ENCODE data around the gene ZNF200. TPM values are rescaled to one million over a fixed set of nuclear protein-coding genes. Genes with fewer than 3 reads are reported as not detected.
"Not testable (repeated sequence)": the region's sequence is repeated elsewhere in the genome, so short reads cannot be mapped to it uniquely, and the experiment has no call there.

Gene ZNF200
- total RNA-seq, 1 donor from 2014 or later, result 15.8 TPM

- Mint-ChIP-seq H3K27me3 (ENCODE audit: insufficient read depth) (peaks cover 44% of the 10 kb centered on the region), H3K4me3 (peak overlapping the region; percentile 73), H3K9me3 (peaks cover 20% of the 10 kb centered on the region), H3K4me1 (ENCODE audit: low read depth) (peaks cover 41% of the 10 kb centered on the region), H3K36me3 (ENCODE audit: low read depth) (peaks cover 2% of the 10 kb centered on the region), H3K27ac (peak overlapping the region; percentile 85)
- intact Hi-C loops (cut with micrococcal nuclease), result loop anchor here (2.0 to 10.0 kb wide), 5 partner anchors 37 to 311 kb away; partner anchors contain the start of genes CLUAP1, TIGD7, ZNF174 and ZNF263
- no peak for DNase-seq (ENCODE audit: low spot score)
Observed at GRCh38 chr16:3189869-3190268, 45.1 kb downstream of the ZNF200 start.

DNA sequence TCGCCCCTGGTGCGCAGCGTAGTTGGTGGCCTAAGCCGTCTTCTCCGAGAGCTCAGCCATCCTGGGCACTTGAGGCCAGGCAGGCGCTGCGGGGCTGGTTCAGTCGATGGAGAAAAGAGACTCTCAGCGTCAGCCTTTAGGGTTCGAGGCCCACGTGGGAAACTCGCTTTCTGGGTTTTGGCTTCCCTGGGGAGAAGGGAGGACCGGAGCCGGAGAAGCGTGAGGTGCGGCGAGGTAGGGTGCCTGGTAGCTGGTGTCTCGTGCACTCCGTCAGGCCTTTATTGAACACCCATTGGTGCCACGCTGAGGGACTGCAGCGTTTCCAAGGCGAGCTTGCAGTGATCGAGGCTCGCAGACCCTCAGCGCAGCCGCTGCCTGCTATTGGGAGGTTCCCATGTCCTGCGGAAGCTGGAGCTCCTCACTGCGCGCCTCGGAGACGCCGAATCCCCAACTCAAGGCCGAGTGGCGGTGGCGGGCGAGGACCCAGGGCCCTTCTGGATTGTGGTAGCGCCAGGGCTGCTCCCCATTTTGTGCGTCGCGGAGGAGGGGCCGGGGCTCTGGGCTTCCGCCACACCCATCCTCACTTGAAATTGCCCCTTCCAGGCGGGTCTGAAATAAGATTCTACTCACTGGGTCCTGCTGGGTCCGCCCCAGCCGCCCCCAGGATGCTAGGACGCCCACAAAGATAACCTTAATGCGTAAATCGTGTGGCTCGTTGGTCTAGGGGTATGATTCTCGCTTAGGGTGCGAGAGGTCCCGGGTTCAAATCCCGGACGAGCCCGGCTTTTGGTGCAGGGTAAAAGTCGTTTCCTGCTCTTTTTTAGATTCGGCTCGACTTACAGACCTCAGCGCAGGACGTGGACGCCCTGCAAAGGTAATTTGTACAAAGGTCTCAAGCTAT lies 45.8 kb downstream of the ZNF200 start:
- DNase-seq (ENCODE audit: low spot score), result no peak
- Mint-ChIP-seq H3K27ac (peak overlapping the region; percentile 85), H3K4me1 (ENCODE audit: low read depth) (peaks cover 44% of the 10 kb centered on the region), H3K27me3 (ENCODE audit: insufficient read depth) (peaks cover 46% of the 10 kb centered on the region), H3K36me3 (ENCODE audit: low read depth) (peaks cover 4% of the 10 kb centered on the region), H3K4me3 (peak overlapping the region; percentile 73), H3K9me3 (peaks cover 15% of the 10 kb centered on the region)
- intact Hi-C loops (cut with micrococcal nuclease), result loop anchor here (2.0 to 10.0 kb wide), 4 partner anchors 38 to 312 kb away; partner anchors contain the start of genes CLUAP1, ZNF174, ZNF263 and ZSCAN32

DNA sequence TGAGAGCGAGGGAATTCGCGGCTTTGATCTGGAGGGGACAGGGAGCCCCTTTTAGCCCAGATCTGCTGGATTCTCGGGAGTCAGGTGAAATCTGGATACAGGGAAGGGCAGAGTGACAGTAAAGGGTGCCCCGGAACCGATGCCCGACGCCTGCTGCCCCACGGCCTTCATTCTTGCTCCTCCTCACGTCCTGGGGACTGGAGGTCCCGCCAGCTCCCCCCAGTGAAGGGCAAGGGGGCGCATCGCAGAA lies 46.4 kb downstream of the ZNF200 start:
- H3K27ac Mint-ChIP-seq, result no peak overlapping the region
- H3K4me1 Mint-ChIP-seq (ENCODE audit: low read depth), result peaks cover 49% of the 10 kb centered on the region
- peaks cover 52% of the 10 kb centered on the region for H3K27me3 Mint-ChIP-seq (ENCODE audit: insufficient read depth)
- DNase-seq (ENCODE audit: low spot score), result no peak
- peak overlapping the region; percentile 73 for H3K4me3 Mint-ChIP-seq
- intact Hi-C loops (cut with micrococcal nuclease), result loop anchor here (2.0 to 10.0 kb wide), 4 partner anchors 39 to 312 kb away; partner anchors contain the start of genes CLUAP1, ZNF174, ZNF263 and ZSCAN32
- H3K9me3 Mint-ChIP-seq, result peaks cover 16% of the 10 kb centered on the region
- H3K36me3 Mint-ChIP-seq (ENCODE audit: low read depth), result peaks cover 7% of the 10 kb centered on the region

DNA sequence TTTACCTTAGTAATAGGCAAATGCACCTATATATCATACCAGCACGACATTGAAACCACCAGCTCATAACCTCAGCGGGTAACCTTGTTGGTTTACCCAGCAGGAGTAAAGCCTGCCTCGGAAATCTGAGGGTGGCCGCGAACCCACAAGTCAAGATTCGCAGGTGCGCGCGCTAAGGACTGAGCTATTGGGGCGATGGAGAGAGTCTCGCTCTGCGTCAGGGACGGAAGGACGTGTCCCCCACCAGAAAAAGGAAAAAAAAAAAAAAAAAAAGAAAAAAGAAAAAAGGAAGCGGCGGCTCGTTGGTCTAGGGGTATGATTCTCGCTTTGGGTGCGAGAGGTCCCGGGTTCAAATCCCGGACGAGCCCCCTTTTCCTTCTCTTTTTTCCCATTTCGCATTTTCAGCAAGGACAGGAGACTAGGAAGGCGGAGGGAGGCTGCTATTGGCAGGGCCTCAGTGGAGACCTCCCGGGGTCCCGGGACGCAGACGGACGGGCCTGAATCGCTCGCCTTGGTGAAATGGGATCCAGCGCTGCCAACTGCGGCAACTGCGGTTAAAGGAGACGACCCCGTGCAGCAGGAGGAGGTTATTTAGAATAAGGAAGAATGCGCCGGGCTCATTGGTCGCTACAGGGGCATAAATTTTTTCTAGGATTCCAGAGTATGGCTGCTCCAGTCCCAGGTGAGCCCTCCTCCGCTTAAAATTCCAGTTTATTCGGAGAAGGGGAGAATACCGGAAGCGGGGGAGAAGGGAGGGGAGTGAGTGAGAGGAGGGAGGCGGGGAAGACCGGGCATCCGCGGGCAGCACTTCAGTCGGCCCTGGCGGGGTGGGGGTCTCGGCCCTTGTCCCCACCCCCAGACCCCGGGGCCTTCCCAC lies 46.9 kb downstream of the ZNF200 start, which contains the start of gene OR1F1:
TSS of gene OR1F1 (plus strand) at position 407 of the 877 bp plus-strand sequence.
- H3K27ac Mint-ChIP-seq, result peak within 1 kb of the TSS; percentile 85

DNA sequence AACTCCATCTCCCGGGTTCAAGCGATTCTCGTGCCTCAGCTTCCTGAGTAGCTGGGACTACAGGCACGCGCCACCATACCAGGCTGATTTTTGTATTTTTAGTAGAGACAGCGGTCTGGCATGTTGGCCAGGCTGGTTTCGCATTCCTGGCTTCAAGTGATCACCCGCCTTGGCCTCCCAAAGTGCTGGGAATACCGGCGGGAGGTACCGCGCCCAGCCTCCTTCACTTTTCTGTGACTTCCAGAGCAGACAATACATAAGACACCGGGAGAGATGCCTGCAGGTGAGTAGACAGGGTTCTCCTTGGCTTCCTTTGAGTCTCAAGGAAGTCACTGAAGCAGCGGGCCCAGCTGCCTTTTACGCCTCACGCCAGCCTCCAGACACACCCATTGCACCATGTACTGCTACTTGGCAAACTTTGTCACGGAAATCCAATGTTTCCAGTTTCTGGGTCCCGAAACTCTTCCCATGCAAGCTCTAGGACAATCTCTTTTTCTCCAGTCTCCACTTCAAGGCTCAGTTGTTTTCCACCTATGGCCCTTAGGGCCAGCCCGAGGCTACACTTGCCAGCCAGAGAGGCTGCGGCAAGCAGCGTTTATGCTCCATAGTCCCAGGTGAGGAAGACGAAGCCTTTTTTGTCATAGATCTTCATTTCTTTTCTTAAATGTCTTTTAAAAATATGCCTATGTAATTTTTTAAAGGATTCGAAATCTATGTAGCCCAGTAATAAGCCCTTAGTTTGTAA lies 47.8 kb downstream of the ZNF200 start:
- peaks cover 60% of the 10 kb centered on the region for H3K4me1 Mint-ChIP-seq (ENCODE audit: low read depth)
- peaks cover 17% of the 10 kb centered on the region for H3K9me3 Mint-ChIP-seq
- intact Hi-C loops (cut with micrococcal nuclease), result loop anchor here (5.0 to 10.0 kb wide), 3 partner anchors 40 to 218 kb away; partner anchors contain the start of genes ZNF174, ZNF263 and ZSCAN32
- H3K4me3 Mint-ChIP-seq, result no peak overlapping the region
- H3K27me3 Mint-ChIP-seq (ENCODE audit: insufficient read depth), result peaks cover 62% of the 10 kb centered on the region
- H3K27ac Mint-ChIP-seq, result no peak overlapping the region
- DNase-seq (ENCODE audit: low spot score), result no peak
- peaks cover 10% of the 10 kb centered on the region for H3K36me3 Mint-ChIP-seq (ENCODE audit: low read depth)

More for the DNA sequence above, 46.9 kb downstream of the ZNF200 start, which contains the start of gene OR1F1:
- H3K4me3 Mint-ChIP-seq, result peak within 1 kb of the TSS; percentile 73
- peaks cover 17% of the 10 kb centered on the region for H3K9me3 Mint-ChIP-seq
- H3K4me1 Mint-ChIP-seq (ENCODE audit: low read depth), result peaks cover 55% of the 10 kb centered on the region
- intact Hi-C loops (cut with micrococcal nuclease), result loop anchor here (2.0 to 10.0 kb wide), 4 partner anchors 39 to 313 kb away; partner anchors contain the start of genes CLUAP1, ZNF174, ZNF263 and ZSCAN32
- peak; percentile 58 for DNase-seq (ENCODE audit: low spot score)
- peaks cover 7% of the 10 kb centered on the region for H3K36me3 Mint-ChIP-seq (ENCODE audit: low read depth)
- H3K27me3 Mint-ChIP-seq (ENCODE audit: insufficient read depth), result peaks cover 56% of the 10 kb centered on the region

DNA sequence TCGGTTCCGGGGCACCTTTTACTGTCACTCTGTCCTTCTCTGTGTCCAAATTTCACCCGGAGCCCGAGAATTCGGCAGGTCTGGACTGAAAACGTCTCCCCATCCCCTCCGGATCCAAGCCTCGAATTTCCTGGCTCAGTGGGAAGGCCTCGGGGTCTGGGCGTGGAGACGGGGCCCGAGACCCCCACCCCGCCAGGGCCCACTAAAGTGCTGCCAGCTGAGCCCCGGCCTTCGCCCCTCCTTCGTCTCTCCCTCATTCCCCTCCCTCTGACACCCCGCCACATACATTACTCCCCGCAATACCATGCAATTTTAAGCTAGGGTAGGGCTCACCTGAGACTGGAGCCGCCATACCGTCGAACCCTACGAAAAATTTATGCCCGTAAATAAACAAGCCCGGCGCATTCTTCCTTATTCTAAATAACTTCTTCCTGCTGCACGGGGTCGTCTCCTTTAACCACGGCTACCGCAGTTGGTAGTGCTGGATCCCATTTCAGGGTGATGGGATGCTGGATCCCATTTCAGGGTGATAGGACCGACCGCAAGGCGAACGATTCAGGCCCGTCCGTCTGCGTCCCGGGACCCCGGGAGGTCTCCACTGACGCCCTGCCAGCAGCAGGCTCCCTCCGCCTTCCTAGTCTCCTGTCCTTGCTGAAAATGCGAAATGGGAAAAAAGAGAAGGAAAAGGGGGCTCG lies 51.4 kb downstream of the ZNF200 start:
- peak overlapping the region; percentile 84 for H3K27ac Mint-ChIP-seq
- intact Hi-C loops (cut with micrococcal nuclease), result loop anchor here (2.0 to 10.0 kb wide), 3 partner anchors 31 to 221 kb away; partner anchors contain the start of genes ZNF174 and ZSCAN32
- H3K27me3 Mint-ChIP-seq (ENCODE audit: insufficient read depth), result peaks cover 65% of the 10 kb centered on the region
- H3K4me3 Mint-ChIP-seq, result peak overlapping the region; percentile 78
- DNase-seq (ENCODE audit: low spot score), result no peak
- peaks cover 17% of the 10 kb centered on the region for H3K9me3 Mint-ChIP-seq
- peaks cover 10% of the 10 kb centered on the region for H3K36me3 Mint-ChIP-seq (ENCODE audit: low read depth)
- H3K4me1 Mint-ChIP-seq (ENCODE audit: low read depth), result peaks cover 33% of the 10 kb centered on the region

- Mint-ChIP-seq H3K36me3 (ENCODE audit: low read depth) (peaks cover 10% of the 10 kb centered on the region), H3K27ac (peak overlapping the region; percentile 94), H3K27me3 (ENCODE audit: insufficient read depth) (peaks cover 68% of the 10 kb centered on the region), H3K9me3 (peaks cover 17% of the 10 kb centered on the region), H3K4me1 (ENCODE audit: low read depth) (peaks cover 28% of the 10 kb centered on the region), H3K4me3 (peak overlapping the region; percentile 83)
- DNase-seq (ENCODE audit: low spot score), result no peak
- intact Hi-C loops (cut with micrococcal nuclease), result loop anchor here (1.0 to 10.0 kb wide), 4 partner anchors 9 to 222 kb away; partner anchors contain the start of genes ZNF174 and ZSCAN32
Observed at GRCh38 chr16:3182608-3183444, 52.1 kb downstream of the ZNF200 start.

GRCh38 chr16:3182293-3182607 lies 52.7 kb downstream of the ZNF200 start:
- H3K9me3 Mint-ChIP-seq, result peaks cover 17% of the 10 kb centered on the region
- peaks cover 67% of the 10 kb centered on the region for H3K27me3 Mint-ChIP-seq (ENCODE audit: insufficient read depth)
- DNase-seq (ENCODE audit: low spot score); H3K36me3 Mint-ChIP-seq (ENCODE audit: low read depth): not testable (repeated sequence)
- peak overlapping the region; percentile 94 for H3K27ac Mint-ChIP-seq
- intact Hi-C loops (cut with micrococcal nuclease), result loop anchor here (1.0 to 10.0 kb wide), 4 partner anchors 8 to 223 kb away; partner anchors contain the start of genes ZNF174 and ZSCAN32
- peaks cover 23% of the 10 kb centered on the region for H3K4me1 Mint-ChIP-seq (ENCODE audit: low read depth)
- H3K4me3 Mint-ChIP-seq, result peak overlapping the region; percentile 83

DNA sequence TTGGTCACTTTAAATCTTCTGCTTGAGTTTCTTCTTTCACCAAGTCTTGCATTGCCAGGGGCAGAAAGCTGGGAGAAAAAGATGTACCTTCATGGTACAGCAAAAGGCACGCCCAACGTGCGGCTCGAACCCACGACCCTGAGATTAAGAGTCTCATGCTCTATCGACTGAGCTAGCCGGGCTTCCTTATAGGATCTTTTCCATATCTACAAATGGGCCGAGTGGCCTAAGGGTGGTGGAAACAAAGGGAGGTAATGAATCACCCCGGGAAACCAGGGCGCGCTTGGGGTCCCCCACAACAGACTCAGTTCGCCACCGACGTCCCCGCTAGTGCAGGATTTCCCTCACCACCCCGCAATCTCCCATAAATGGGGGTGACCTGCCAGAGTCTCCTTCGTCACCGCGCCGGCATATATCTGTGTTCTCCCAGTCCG lies 54.5 kb downstream of the ZNF200 start:
- intact Hi-C loops (cut with micrococcal nuclease), result loop anchor here (10.0 kb wide), 1 partner anchor 224 kb away; the partner anchor contains the start of genes ZNF174 and ZSCAN32
- no peak overlapping the region for H3K4me3 Mint-ChIP-seq
- peaks cover 19% of the 10 kb centered on the region for H3K4me1 Mint-ChIP-seq (ENCODE audit: low read depth)
- peaks cover 7% of the 10 kb centered on the region for H3K36me3 Mint-ChIP-seq (ENCODE audit: low read depth)
- peaks cover 72% of the 10 kb centered on the region for H3K27me3 Mint-ChIP-seq (ENCODE audit: insufficient read depth)
- H3K27ac Mint-ChIP-seq, result no peak overlapping the region
- no peak for DNase-seq (ENCODE audit: low spot score)
- H3K9me3 Mint-ChIP-seq, result peaks cover 9% of the 10 kb centered on the region

- peaks cover 19% of the 10 kb centered on the region for H3K4me1 Mint-ChIP-seq (ENCODE audit: low read depth)
- H3K9me3 Mint-ChIP-seq, result peaks cover 9% of the 10 kb centered on the region
- no peak overlapping the region for H3K27ac Mint-ChIP-seq
- no peak for DNase-seq (ENCODE audit: low spot score)
- H3K27me3 Mint-ChIP-seq (ENCODE audit: insufficient read depth), result peaks cover 76% of the 10 kb centered on the region
- H3K4me3 Mint-ChIP-seq, result no peak overlapping the region
- H3K36me3 Mint-ChIP-seq (ENCODE audit: low read depth), result peaks cover 7% of the 10 kb centered on the region
- intact Hi-C loops (cut with micrococcal nuclease), result loop anchor here (10.0 kb wide), 1 partner anchor 225 kb away; the partner anchor contains the start of genes ZNF174 and ZSCAN32
Observed at GRCh38 chr16:3179651-3180050, 55.3 kb downstream of the ZNF200 start.
